AG09319 (cell line): ENCODE results near the gene PDZRN3.

Experiments
- DNase-seq: peaks from one replicate; pipeline ENCODE4 v3.0.0-alpha.2; 2010; ENCODE audit warnings: low read depth; ENCODE audit errors: extremely low read depth
- CTCF ChIP-seq: IDR thresholded peaks from 2 replicates; pipeline ENCODE4 v1.5.1; 2011; ENCODE audit warnings: low read depth, mild to moderate bottlenecking, inconsistent platforms, low read length, moderate library complexity

Gene PDZRN3

DNA sequence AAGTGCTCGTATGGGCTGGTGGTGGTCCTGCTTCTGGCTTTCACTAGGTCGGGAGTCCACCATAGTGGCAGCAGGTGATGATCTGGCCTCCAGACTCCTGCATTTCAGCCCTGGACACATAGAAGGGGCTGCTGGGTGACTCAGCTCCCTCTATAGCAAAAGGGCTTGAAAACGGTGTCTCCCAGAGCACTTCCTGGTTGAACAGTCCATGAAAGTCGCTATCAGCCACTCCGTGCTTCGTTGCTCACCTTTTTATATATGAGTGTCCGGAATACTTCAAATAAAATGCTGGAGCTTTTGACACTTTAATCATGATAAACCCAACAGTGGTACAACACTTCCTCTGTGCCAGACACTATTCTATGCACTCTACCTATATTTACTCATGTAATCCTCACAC is 213.2 kb downstream of the PDZRN3 start:
- DNase-seq = no peak
- TF ChIP-seq CTCF = no peak

DNA sequence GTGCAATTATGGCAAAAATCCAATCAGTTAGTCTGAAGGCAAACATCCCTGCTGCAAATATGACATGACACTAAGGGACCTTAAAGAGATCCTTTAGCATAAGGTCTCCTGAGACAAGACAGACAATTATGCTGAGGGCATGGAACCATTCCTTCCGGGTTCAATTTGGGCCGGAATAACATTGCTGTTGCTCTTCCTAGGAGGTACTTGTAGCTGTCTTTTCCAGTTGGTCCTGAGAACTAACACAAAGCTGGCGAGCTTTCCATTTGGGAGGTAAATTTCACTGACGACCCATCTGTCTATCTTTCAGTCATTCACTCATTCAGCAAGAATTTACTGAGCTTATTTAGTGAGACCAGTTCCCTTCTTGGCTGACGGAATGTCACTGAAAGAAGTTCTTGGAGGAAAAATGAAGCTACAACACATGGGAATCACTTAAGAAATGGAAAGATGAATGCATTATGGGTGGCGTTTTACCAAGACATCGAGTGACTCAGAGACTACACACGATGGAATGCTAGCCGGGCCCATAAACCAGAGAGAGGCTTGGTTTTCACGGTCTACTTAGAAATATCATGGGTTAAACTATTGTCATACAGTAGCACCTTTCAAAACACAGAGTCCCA is 215.5 kb downstream of the PDZRN3 start:
- DNase-seq = peak; percentile 40
- no peak for TF ChIP-seq CTCF

DNA sequence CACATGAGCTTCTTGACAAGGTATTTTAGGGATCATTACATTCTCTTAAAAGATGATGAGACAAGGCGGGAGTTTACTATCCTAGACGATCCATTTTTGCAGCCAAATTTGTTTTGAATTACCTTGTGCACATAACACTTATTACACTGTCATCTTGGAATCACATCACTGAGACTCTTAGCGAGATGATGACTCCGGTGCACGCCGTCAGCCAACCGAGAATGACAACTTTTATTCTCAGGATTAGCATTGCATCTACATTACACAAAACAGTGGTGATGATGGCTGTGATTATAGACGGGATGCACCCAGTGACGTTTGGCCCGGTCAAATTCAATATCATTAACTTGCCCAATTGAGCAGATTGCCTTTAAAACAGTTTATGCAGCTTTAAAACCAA is 216.1 kb downstream of the PDZRN3 start:
- no peak for DNase-seq
- TF ChIP-seq CTCF = no peak

GRCh38 chr3:73407577-73407976 is 217.2 kb downstream of the PDZRN3 start:
- TF ChIP-seq CTCF = no peak
- DNase-seq = no peak

DNA sequence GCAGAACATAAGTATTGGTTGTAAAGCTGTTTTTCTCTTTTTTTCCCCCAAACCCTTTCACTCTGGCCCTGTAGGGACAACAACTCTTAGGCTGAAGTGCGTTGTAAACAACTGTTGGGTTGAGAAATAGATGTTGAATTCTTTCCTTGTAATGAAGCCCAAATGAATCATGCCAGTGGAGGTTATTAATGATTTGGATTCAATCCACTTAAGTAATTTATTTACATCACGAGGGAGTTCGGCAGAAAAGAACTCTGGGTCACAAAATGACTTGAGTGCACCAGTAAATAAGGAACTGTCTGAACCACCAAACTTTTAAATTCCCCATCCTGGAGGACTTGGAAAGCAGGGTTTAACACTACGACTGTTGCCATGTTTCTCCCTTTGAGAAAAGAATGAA is 218.9 kb downstream of the PDZRN3 start:
- TF ChIP-seq CTCF = no peak
- DNase-seq = peak; percentile 28

DNA sequence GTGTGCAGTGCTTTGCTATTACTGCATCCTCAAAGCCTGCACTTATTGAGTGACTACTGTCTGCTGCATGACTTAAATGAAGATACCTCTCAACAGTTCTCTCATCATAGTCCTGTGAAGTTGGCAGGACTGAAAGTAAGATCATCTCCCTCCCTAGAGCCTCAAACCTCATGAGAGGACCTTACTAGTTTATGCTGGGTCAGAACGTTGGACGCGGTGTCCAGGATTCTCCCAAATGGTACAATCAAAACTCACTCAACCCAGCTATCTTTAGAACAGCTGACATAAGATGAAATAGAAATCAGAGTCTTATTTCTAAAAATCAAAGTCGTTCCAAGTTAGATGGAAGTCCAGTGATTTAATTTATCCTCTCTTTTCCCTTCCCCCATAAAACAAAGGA is 219.7 kb downstream of the PDZRN3 start:
- TF ChIP-seq CTCF = no peak
- DNase-seq = no peak

DNA sequence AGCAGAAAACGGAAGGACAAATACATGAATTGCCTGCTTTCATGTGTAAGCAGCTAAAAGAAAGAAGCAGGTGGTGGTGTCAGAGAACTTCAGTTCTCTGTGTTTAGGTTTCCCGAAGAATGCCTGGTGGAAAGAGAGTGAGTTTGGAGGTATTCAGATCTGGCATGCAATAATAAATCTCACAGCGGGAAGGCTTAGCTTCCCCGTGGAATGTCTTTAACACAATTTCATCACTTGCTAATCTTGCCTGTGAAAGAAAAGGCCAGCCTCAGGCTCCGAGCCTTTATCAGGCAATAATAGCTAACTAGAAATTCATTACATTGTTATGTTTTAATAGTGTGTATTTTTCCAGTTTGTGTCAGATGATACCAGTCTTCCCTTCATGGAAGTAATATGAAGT is 220.3 kb downstream of the PDZRN3 start:
- no peak for TF ChIP-seq CTCF
- DNase-seq = no peak
